HG03442 (cell line): Measurements from ENCODE around the gene RAP1GAP.
"Not testable (repeated sequence)": the region's sequence is repeated elsewhere in the genome, so short reads cannot be mapped to it uniquely, and the experiment has no call there.

ENCODE experiments used
- ATAC-seq: cut with Tn5 transposase; IDR thresholded peaks from one replicate; pipeline ENCODE4 v1.9.1; 2021; ENCODE audit warnings: mild to moderate bottlenecking, moderate library complexity; ENCODE audit not compliant: unreplicated experiment

Gene RAP1GAP

DNA sequence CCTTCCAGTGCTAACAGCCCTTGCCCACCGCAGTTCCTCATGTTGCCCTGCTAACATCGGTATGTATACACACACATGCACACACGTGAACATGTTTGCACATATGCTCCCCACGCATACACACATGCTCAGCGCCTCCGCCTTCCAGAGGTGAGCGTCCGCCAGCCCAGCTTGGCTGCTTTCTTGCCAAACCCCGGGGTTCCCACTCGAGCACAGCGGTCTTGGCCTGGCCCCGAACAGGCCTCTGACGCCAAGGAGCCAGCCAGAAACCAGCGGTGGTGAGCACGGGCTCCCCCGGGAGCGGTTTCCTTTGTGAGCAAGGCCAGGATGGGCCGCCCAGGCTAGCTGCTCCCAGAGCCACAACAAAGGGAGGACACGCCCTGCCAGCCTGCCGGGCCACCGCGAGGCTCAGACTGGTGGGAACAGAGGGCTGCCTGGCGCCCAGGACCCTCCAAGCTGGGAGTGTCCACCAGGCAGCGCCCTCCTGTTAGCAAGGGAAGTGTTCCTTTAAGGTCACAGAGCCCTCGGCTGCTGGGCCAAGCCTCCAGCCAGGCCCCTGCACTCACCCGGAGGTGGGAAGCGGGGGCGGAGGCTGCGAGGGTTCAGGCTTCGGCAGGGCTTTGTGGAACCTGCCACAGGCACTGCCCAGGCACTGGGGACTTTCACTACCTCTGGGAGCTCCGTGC, 94.5 kb downstream of the RAP1GAP start:
- no peak for ATAC-seq

DNA sequence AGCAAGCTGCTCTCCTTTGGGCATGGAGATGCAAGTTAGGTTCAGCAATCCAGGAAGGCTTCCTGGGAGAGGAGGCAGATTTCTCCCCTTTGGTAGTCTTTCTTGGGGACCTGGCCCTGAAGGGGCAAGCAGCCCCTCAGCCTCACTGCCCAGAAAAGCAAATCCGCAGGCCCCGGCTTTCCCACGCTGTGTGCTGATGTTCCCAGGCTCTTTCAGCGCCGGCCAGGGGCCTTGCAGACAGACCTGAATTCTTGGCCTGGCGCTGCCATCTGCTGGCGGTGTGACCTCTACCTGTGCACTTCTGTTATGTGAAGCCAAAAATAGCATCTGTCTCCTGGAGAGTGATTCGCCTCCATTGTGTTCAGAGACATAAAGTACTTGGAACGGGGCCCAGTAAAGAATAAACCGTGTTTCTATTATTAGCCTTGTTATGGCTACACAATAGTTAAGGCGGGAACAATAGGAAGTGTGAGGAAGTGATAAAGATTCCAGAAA, 95.1 kb downstream of the RAP1GAP start:
- no peak for ATAC-seq

DNA sequence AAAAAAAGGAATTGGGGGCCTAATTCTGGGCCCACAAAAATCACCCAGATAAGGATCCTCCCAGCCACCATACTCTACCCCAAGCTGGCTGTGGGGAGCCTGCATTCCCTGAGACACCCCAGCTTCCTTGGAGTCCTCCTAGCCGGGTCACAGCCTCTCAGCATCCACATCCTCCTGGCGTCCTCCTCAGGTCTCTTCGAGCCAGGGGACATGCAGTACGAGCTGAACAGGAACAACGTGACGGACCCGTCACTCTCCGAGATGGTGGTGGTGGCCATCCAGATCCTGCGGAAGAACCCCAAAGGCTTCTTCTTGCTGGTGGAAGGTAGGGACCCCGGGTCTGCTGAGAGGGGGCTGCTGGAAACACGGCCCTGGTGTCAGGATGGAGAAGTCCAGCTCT, 95.7 kb downstream of the RAP1GAP start:
- no peak for ATAC-seq

DNA sequence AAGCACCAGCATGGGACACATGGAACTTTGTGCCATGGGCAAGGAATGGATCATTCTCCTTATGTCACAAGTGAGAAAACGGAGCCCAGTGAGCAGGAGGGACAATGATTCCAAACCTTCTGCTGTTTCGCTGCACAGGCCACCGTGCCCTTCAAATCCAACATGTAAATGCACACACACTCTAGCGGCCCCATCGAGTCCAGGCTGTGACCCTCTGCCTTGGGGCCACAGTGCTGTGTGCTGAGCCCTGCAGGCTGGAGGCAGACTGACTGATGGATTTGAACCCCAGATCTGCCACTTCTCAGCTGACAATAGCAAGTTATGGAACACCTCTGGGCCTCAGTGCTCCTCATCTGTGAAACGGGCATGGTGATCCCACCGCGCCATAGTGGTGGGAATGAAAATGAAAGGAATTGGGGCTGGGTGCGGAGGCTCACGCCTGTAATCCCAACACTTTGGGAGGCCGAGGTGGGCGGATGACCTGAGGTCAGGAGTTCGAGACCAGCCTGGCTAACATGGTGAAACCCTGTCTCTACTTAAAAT, 96.4 kb downstream of the RAP1GAP start:
- ATAC-seq: no peak

DNA sequence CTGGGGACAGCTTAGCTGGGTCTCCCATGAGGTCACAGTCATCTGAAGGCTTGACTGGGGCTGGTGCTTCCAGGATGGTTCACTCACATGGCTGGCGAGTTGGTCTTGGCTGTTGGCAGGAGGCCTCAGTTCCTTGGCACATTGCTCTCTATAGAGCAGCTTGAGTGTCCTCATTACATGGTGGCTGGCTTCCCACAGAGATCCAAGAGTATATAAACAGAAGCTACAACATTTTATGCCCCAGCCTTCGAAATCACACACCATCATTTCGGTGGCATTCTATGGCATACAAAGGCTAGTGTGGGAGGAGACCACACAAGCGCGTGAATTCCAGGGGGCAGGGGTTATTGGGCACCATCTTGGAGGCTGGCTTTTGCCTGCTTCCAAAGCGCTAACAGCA, 96.9 kb downstream of the RAP1GAP start:
- ATAC-seq: no peak

DNA sequence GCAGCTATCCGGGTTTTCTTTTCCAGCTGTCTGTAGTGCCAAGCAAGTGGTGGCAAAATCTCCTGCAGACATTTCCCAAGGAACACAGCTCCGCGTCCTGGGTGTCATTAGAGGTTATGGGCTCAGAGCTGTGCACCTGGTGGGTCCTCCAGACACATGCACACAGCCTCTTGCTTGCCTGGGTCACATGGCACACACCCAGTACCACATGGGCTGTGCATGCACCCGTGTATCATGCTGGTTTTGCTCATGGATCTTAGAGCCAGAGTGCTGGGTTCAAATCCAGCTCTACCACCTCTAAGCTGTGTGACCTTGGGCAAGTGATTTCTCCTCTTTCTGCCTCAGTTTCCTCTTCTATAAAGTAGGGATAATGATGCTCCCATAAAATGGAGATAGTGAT, 98.3 kb downstream of the RAP1GAP start:
- ATAC-seq: no peak

DNA sequence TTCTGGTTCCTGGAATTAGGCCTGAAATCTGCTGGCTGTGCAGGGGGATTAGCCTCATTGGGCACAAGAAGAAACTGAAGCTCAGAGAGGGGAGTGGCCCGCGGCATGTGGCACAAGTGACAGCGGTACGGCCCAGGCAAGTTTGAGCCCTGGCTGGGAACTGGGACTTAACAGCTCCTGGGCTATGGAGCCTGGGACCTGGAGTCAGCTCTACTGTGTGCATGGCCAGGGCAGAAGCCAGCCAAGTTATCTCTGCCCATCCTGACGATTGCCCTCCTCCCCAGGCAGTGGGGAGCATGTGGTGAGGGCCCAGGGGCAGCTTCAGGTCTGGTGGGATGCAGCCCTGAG, 98.7 kb downstream of the RAP1GAP start:
- ATAC-seq: no peak

DNA sequence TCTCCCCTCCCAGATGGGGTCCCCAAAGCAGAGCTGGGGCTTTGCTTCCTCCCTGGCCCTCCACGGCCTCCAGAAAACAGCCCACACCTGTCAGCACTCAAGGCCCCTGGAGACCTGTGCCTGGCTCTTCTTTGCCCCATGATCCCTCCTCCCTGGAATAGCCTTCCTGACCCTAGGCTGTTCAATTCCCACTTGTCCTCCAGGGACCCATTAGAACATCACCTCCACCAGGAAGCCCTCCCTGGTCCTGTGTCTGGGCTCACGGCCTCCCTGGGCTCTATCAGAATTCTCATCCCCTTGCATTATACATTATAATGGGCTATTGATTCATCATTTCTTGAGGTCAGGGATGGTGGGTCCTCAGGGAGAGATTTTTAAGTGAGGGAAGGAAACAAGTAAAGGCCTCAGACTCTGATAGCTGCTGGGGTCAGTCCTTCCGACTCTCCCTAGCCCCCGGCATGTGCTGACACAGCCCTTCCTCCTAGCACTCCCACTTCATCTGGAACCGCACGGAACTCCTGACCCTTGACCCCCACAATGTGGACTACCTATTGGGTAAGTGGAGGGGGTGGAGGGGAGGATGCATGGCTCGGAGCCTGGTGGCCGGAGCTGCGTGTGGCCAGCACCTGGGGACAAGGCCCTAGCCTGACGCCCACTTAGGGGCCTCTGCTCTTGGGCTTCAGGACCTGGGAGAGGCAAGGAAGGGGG, 99.2 kb downstream of the RAP1GAP start:
- ATAC-seq: no peak

DNA sequence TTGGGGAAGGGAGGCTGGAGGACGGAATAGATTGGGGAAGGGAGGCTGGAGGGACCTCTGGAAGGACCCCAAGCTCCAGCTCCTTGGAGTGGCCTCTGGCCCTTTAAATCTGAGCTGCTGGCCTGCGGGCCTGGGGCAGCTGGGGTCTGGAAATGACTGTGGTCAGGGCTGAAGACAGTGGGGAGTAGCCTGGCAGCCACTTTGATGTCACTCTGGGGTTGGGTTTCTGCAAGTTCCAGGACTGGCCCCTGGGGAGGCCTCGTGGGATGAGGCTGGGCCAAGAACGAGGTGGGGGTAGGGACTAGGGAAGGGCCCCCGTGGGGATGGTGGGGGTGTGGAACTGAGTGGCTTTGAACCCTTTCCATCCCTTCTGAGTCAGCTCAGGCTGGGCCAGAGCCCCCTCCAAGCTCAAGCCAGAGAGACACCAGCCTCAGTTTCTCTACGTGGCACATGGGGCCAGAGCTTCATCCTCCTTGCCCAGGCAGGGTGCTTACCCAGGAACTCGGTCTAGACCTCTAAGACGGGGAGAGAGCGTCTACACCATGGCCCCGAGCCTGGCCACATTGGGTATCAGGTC, 100.3 kb downstream of the RAP1GAP start:
- ATAC-seq: no peak

DNA sequence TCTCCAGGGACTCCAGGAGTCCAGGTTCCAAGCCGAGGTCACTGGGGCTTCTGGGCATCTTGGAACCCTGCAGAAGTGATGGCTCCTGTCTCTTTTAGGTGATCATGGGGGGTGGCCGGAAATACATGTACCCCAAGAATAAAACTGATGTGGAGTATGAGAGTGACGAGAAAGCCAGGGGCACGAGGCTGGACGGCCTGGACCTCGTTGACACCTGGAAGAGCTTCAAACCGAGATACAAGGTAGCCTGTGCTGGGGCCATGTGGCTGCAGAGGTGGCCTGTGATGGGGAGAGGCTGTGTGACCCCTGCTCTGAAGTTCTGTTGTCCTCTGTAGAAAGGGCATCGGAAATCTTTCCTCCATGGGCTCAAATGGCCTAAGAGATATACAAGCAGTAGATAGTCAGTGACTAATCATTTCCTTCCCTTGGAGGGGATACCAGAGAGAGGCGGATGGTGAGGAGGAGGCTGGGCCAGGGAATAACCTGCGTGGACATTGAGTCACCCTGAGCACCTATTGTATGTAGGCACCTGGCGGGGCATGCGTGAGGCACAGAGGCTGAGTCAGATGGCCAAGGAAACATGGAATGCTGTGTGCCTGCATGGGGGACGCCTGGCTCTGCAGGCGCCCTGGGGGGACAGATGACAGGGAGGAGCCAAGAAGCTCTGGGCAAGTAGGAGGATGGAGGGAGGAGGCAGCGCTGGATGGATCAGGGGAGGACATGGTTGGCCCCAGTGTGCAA, 101.0 kb downstream of the RAP1GAP start:
- ATAC-seq: no peak

DNA sequence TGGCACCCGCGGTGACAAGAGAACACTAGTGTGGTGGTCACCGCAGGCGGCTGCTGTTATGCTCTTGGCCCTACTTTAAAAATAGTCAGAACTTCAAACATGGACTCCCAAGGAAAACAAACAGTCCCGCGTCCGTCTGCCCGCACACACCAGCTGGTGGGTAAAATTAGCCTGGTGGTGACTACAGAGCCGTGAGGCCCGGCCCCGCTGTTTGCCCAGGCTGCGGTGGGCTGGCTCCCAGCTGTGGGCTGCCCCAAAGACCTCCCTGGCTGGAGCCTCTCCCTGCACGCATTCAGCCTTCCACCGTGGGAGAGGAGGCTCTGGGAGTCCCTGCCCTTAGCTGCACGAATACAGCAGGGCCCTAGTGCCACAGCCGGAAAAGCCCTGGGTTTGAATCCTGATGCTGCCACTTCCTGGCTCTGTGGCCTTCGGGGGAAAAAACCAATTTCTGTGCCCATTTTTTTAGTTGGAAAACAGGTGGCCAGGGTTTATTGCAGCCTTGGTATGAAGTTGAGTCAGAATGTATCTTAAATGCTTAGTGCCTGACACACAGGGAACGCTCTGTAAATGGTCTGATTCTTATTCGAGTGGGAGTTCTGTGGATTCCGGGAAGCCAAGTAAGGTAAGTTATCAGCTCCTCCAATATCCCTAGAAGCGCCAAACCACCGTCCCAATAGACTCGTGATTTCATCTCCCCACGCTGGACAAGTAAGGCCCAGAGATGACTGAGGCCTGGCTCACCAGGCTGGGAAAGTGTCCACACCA, 101.7 kb downstream of the RAP1GAP start:
- ATAC-seq: no peak

DNA sequence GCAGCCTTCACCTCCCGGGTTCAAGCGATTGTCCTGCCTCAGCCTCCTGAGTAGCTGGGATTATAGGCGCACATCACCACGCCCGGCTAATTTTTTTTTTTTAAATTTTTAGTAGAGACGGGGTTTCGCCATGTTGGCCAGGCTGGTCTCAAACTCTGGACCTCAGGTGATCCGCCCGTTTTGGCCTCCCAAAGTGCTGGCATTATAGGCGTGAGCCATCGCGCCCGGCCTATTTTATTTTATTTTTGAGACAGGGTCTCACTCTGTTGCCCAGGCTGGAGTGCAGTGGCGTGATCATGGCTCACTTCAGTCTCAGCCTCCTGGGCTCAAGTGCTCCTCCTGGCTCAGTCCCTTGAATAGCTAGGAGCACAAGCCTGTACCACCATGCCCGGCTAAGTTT, 102.8 kb downstream of the RAP1GAP start:
- ATAC-seq: not testable (repeated sequence)

DNA sequence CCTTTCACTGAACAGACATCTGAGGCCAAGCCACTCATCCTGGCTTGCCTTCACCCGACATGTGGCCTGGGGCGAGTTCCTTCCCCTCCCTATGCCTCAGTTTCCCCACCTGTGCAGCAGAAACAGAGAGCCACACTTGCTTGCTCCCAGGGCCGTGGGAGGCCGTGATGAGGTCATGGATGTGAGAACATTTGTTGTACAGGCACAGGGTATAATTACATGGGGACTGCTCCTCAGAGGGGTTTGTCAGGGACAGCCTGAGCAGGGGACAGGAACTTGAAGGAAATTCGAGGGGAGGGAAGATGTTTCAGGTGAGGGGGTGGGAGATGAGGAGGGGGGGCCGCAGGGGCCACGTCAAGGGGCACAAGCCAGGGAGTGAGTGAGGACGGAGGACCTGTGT, 103.9 kb downstream of the RAP1GAP start:
- no peak for ATAC-seq

DNA sequence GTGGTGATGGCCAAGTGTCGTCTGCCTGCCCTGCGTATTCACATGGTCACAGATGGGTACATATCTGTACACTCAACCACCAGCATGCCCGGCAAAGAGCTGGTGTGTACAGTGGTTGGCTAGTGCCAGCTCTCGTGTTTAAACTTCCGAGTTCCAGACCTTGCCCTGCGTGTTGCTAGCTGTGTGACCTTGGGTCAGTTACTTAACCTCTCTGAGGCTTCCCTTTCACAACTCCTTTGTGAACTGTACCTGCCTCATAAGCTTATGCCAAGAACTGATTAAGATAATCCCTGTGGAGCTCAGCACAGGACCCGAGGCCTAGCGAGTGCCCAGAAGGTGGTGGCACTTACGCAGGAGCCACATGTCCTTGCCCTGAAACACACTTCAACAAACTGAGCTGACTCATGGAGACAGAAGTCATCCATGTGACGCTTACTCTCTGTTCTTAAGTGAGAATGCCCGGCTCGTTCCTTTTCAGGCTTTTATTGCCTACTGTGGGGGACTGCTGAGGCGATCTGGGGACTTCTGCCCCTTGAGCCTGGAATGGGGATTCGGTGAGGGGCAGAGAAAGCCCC, 104.5 kb downstream of the RAP1GAP start:
- ATAC-seq: no peak

DNA sequence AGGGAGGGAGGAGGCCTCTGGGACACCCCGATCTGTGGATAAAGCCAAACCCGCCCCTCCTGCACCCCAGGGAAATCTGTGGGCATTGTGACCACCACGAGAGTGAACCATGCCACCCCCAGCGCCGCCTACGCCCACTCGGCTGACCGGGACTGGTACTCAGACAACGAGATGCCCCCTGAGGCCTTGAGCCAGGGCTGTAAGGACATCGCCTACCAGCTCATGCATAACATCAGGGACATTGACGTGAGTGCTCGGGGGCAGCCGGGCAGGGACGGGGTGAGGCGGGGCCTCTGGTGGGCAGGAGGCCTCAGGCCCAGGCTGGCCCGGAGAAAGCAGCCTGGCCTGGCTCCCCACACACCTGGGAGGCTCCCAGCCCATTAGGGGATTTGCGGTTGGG, 105.2 kb downstream of the RAP1GAP start:
- no peak for ATAC-seq

DNA sequence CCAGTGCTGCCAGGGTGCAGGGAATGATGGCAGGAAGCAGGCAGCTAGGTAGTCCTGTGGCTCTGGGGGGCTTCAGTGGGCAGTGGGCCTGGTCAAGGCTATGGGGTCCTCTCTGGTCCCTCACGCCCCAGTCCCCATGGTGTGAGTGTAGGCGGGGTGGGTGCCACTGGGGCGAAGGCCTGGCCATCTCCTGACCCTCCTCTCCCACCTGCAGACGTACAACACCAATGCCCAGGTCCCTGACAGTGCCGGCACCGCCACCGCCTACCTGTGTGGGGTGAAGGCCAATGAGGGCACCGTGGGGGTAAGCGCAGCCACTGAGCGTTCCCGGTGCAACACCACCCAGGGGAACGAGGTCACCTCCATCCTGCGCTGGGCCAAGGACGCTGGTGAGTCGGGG, 106.3 kb downstream of the RAP1GAP start:
- no peak for ATAC-seq

DNA sequence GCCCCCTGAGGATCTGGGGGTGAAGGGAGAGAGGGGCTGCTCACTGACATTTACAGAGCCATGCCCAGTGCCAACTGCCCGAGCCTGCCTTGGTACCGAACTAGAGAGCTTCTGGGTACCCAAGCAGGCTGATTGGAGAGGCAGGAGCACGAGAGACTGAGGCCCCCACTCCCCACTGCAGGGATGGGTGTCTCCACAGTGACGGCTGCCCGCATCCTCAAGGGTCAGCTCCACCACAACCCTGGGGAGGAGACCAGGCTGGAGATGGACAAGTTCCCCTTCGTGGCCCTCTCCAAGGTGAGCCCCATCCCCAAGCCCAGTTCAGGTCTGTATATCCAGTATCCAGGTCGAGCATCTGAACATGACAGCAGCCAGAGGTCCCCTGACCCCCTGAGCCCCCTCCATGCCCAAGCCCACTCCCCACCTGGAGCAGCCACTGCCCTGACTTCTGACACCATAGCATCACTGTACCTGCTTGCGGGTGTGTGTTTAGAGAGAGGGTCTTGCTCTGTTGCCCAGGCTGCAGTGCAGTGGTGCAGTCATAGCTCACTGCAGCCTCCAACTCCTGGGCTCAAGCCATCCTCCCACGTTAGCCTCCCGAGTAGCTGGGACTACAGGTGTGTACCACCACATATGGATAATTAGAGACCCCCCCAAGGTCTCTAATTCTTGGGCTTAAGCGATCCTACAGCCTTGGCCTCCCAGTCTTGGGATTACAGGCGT, 108.1 kb downstream of the RAP1GAP start:
- no peak for ATAC-seq

DNA sequence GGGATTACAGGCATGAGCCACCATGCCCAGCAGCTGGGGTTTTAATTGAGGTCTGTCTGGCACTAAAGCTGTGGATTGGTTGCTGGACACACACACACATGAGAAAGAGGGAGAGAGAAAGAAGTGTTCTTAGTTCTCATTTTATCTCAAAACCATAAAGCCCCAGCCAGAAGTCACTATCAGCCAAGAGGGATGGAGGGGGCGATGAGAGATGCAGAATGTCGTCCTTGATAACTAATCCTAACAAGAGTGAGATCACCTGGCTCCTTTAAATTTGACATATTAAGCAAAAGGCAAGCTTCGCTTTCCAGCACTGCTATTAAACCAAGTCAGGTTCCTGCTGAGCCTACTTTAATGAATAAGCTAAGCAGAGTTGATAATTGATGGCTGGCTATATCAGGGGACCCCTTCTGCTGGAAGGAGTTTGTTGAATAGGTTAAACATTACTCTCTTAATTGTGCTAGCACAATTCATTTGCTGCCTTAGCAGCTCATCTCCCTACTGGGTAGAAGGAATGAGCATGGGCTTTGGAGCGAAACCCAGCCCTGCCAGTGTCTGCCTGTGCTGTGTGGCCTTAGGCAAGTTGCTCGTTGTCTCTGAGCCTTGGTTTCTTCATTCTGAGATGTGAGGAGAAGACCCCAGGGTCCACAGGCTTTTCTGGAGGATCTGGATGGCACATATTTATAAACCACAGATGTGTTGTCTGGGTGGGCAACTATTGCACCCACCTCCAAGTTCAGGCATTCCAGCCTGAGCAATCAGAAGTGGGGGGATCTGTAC, 109.2 kb downstream of the RAP1GAP start:
- ATAC-seq: no peak
